Measurements from ENCODE around the gene TCHP. TPM values are rescaled to one million over a fixed set of nuclear protein-coding genes. Genes with fewer than 3 reads are reported as not detected.
A peak's percentile ranks its signal among the peaks of the same experiment; 100 is the strongest.
"Not testable (repeated sequence)": the region's sequence is repeated elsewhere in the genome, so short reads cannot be mapped to it uniquely, and the experiment has no call there.

TCHP gene, protein sequence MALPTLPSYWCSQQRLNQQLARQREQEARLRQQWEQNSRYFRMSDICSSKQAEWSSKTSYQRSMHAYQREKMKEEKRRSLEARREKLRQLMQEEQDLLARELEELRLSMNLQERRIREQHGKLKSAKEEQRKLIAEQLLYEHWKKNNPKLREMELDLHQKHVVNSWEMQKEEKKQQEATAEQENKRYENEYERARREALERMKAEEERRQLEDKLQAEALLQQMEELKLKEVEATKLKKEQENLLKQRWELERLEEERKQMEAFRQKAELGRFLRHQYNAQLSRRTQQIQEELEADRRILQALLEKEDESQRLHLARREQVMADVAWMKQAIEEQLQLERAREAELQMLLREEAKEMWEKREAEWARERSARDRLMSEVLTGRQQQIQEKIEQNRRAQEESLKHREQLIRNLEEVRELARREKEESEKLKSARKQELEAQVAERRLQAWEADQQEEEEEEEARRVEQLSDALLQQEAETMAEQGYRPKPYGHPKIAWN
- 7.7 TPM for total RNA-seq

DNA sequence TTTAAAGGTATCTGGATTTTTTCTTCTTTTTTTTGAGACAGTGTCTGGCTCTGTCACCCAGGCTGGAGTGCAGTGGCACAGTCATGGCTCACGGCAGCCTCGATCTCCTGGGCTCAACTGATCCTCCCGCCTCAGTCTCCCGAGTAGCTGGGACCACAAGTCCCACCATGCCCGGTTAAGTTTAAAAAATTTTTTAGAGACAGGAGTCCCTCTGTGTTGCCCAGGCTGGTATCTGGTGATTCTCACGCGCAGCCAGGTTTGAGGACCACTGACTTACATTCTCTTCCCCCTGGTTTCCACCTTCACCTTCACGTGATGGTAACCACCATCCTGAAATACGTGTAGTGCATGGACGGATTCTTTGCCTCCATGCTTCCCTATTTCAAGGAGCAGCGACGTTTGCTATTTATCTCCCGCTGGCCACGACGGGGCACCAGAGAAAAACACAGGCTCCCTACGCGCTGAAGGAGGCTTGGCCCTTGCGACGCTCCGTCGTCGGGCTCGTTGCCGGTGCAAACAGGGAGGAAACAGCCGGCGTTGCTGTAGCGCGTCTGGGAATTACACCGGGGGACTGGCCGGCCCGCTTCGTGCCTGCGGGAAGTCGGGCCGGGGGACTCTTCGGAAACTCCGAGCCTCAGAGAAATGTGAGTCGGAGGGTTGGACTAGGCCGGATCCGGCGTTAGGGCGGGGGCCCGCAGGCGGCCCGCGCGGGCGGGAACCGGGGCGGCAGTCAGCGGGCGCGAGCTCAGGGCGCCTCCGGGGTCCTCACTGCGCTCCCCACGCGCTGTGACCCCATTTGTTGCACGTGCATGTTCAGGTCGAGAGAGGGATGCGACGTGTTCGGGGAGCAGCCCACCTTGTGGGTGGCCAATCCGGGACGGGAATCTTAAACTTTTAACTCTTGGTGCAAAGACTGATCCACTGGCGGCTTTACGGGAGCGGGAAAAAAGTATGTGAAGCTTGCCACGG lies at the start of gene TCHP:
Gene TCHP, plus strand, starts transcription at position 492 of the 969 bp plus-strand sequence. CDS start 2,753 bp downstream, outside the sequence.
- peak; percentile 97 for ATAC-seq

GRCh38 chr12:109850518-109850917 lies 49.6 kb upstream of the TCHP start:
- ATAC-seq; DNase-seq (ENCODE audit: low spot score): not testable (repeated sequence)

More for the DNA sequence above, at the start of gene TCHP:
- peak; percentile 91 for DNase-seq (ENCODE audit: low spot score)

GRCh38 chr12:109855377-109855776 lies 44.7 kb upstream of the TCHP start:
- DNase-seq (ENCODE audit: low spot score) = no peak
- no peak for ATAC-seq

DNA sequence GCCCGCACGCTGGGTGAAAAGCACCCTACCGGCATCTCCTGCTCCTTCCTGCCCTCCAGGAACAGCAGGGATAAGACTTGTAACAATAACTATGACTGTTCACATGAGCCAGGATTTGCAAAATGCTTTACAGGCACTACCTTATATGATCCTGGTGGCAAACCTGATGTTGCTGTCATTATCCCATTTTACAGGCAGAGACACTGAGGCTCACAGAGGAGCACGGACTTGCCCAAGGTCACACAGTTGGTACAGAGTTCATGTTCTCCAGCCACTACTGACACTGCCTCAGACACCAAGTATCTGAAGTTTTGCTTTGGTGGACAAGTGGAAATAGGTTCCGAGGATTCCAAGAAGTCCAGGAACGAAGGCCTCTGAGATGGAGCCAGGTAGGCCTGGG lies 42.4 kb upstream of the TCHP start:
- DNase-seq (ENCODE audit: low spot score) (no peak), ATAC-seq (no peak)

DNA sequence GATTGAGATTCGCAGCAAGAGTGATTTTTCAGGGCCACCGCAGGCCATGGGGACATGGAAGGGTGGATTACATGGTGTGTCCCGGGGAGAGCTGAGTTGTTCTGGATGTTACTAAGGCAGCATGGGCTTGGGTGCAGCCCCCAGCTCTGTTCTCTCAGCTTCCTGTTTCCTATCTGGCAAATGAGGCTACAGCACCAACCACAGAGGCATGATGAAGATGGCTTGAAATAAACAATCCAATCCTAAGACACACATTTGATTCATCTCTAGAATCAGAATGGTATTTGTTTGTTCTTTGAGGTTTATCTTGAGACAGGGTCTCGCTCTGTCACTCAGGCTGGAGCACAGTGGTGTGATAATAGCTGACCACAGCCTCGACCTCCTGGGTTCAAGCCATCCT lies 41.3 kb upstream of the TCHP start:
- no peak for ATAC-seq
- no peak for DNase-seq (ENCODE audit: low spot score)

DNA sequence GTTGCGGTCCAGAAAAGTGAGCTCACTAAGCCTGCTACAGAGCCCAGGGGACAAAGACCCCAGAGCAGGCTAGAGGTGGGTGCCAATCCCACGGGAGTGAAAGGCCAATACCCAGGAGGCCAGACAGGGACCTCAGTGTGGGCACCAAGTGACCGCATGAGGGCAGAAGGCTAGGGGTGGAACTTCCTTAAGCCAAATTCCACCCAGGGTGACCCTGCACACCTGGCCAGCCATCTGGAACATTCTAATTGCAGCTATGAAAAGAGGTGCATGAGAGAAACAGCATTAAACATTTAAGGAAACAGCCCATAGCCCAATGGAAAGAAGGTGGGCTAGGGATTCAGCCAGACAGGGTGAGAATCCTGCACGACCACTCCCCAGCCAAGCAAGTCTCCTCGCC lies 39.1 kb upstream of the TCHP start:
- ATAC-seq (no peak), DNase-seq (ENCODE audit: low spot score) (no peak)

- no peak for ATAC-seq
- no peak for DNase-seq (ENCODE audit: low spot score)
These were observed 38.3 kb upstream of the TCHP start for GRCh38 chr12:109861689-109862314.

GRCh38 chr12:109862491-109862890 lies 37.6 kb upstream of the TCHP start:
- peak; percentile 3 for ATAC-seq
- not testable (repeated sequence) for DNase-seq (ENCODE audit: low spot score)

DNA sequence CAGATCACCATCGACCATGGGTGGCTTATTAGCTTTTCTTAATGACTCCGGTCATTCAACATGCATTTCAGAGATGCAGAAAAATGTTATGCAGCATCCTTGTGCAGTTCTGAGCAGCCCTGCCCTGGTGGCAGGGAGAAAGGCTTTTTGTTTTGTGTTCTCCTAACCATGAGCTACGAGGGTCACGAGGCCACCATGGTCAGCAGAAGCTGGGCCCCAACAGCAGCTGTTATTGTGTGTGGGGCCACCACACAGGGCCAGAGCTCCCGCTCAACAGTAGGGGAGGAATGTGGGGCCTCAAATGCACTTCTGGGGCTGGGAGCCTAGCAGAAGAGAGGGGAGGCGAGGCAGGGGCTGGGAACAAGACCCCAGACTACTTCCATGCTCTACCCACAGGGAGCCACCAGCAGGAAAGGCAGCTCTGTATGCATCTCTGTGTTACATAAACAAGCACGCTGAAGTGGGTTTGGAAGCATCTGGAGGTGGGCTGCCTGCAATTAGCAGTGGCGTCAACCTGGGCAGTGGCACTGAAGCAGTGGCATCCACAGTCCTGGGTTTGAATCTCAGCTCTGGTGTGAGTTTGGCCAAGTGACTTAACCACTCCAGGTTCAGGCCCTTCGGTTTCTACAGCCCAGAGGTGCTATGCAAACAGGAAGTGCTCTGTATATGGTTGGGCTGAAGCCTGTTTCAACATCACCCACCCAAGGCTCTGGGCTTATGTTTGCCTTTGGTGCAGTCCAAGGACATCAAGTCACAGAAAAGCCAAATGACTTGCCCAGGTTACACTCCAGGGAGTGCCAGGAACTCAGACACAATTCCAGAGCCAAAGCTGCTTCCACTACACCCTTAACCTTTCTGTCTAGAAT lies 36.0 kb upstream of the TCHP start:
- peak; percentile 82 for DNase-seq (ENCODE audit: low spot score)
- ATAC-seq = peak; percentile 87

DNA sequence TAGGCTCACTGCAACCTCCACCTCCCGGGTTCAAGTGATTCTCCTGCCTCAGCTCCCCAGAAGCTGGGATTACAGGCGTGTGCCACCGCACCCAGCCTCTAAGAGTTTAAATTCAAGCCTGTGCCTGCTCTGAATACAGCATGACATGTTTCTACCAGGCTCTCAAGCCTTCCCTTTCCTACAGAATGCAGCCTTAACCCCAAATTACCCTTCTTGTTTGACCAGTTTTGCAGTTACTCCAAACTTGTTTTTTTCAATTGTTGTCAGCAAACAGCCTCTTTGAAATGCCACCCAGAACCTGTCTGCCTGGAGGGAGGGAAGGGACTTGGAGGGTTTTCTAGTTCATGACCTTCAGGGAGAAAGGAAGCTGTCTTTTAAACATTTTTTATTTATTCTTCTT lies 35.2 kb upstream of the TCHP start:
- DNase-seq (ENCODE audit: low spot score) (no peak), ATAC-seq (no peak)

DNA sequence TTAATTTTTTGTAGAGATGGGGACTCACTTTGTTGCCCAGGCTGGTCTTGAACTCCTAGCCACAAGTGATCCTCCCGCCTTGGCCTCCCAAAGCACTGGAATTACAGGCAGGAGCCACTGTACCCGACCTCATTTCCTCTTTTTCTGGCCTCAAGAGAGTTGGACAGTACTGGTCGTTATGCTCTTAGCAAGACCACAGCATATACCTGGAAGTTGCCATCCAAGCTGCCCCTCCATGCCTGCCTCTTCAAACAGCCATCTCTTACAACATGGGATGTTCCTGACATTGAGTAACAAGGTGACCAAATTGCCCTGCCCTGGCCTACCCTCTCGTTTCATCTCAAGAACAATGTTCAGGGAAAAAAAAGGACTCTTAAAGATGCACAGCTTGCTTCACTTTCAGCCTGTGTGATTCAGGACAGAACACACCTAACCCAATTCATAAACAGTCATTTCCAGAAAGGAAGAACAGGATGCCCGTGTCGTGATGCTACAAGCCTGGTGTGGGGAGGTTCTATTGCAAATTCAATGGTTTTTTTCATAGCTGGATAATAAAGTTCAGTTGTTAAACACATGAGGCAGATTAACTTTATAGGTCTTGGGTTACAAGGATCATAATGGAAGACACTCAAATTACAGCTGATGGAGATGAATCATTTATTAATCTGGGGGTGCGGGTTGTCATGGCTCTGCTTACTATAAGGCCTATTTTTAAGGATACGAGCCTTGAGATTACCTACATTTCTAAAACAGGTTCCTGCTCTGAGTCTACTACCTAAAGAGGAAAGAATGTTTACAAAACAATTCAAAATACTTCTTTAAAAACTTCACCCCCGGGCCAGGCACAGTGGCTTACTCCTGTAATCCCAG lies 31.7 kb upstream of the TCHP start:
- no peak for ATAC-seq

DNA sequence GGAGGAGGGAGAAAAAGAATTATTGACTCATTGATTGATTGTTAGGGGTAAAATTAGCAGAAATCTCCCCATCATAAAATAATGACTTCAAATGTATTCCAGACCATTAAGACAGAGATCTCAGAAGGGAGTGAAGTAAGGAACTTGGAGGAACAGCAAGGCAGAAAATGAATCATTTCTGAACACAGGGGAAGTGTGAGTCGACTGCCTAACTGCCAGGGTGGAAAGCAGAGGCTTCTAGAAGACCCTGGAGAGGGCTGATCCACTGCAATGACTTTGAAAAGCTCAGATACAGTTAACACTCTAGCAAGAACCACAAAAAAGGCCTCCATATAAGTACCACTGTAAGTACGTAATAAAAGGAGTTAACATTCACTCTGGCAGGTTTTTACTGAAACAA lies 29.4 kb upstream of the TCHP start:
- ATAC-seq (no peak), DNase-seq (ENCODE audit: low spot score) (no peak)

More for the DNA sequence above, 31.7 kb upstream of the TCHP start:
- no peak for DNase-seq (ENCODE audit: low spot score)

GRCh38 chr12:109871668-109872314 lies 28.3 kb upstream of the TCHP start:
- ATAC-seq (peak; percentile 49), DNase-seq (ENCODE audit: low spot score) (no peak)

- DNase-seq (ENCODE audit: low spot score) (no peak), ATAC-seq (peak; percentile 36)
These were observed 26.4 kb upstream of the TCHP start for GRCh38 chr12:109873653-109874052.

- ATAC-seq (no peak), DNase-seq (ENCODE audit: low spot score) (no peak)
These were observed 24.4 kb upstream of the TCHP start for GRCh38 chr12:109875572-109876131.

GRCh38 chr12:109876406-109876805 lies 23.7 kb upstream of the TCHP start:
- ATAC-seq (no peak), DNase-seq (ENCODE audit: low spot score) (no peak)

GRCh38 chr12:109877504-109878246 lies 22.4 kb upstream of the TCHP start:
- DNase-seq (ENCODE audit: low spot score) = no peak
- ATAC-seq = no peak

GRCh38 chr12:109878247-109878625 lies 21.8 kb upstream of the TCHP start:
- DNase-seq (ENCODE audit: low spot score) (no peak), ATAC-seq (no peak)

Data from left lobe of liver (tissue), 2 donors.